Mucosa of descending colon (tissue), 3 donors: Measurements from ENCODE around the gene GRIPAP1. TPM values are rescaled to one million over a fixed set of nuclear protein-coding genes. Genes with fewer than 3 reads are reported as not detected.

Source experiments
- ATAC-seq: fragments of 200-7000 bp; cut with Tn5 transposase; one replicate; pipeline ENCODE4 v1.9.1; 2020; ENCODE audit warnings: mild to moderate bottlenecking, moderate library complexity
- DNase-seq, 3 donors: peaks; one replicate each; pipeline ENCODE4 v3.0.0-alpha.2; 2020
- H3K36me3 ChIP-seq: fragments of 200-600 bp; one replicate; pipeline ENCODE4 v1.8.0; 2021; ENCODE audit warnings: low read depth, mild to moderate bottlenecking
- H3K4me1 ChIP-seq: fragments of 200-600 bp; one replicate; pipeline ENCODE4 v1.8.0; 2021; ENCODE audit warnings: low read depth, mild to moderate bottlenecking
- H3K4me3 ChIP-seq: fragments of 200-600 bp; one replicate; pipeline ENCODE4 v1.8.0; 2021; ENCODE audit warnings: mild to moderate bottlenecking
- H3K9me3 ChIP-seq: fragments of 200-600 bp; one replicate; pipeline ENCODE4 v1.8.0; 2021; ENCODE audit warnings: mild to moderate bottlenecking
- CTCF ChIP-seq: fragments of 200-600 bp; IDR thresholded peaks from one replicate; pipeline ENCODE4 v1.8.0; 2022; ENCODE audit warnings: antibody characterized with exemption, mild to moderate bottlenecking
- intact Hi-C, 2 donors: fragments of 100-400 bp; cut with DNase I in 1 of 2; cut with micrococcal nuclease in 1 of 2; formaldehyde crosslinking; loops; one replicate each; pipeline versions ENCODE4 v1.11.0 to v1.11.1; 2022; cut with DNase I, micrococcal nuclease
- total RNA-seq, 3 donors: library from RNA; stranded (reverse); fragmentation: NEBNext Ultra II Directional in 2 of 3; extraction: Animal tissue kit (Norgen Biotek cat#: 25700) in 2 of 3; gene quantifications; one replicate each; pipeline versions ENCODE4 v1.2.1 to v1.2.4, GENCODE V29; 2021 to 2023
- donor health status: DM: no; HTN: no; CAD: no; lungs with moderate emphysema.
- donor health status: DM: no; HTN: no; CAD: no.
- donor health status: DM: no; HTN: yes; CAD: no.

GRIPAP1 gene
- total RNA-seq, 3 donors from 2014 or later: 39.5 to 48.9 (median 47.5) TPM

DNA sequence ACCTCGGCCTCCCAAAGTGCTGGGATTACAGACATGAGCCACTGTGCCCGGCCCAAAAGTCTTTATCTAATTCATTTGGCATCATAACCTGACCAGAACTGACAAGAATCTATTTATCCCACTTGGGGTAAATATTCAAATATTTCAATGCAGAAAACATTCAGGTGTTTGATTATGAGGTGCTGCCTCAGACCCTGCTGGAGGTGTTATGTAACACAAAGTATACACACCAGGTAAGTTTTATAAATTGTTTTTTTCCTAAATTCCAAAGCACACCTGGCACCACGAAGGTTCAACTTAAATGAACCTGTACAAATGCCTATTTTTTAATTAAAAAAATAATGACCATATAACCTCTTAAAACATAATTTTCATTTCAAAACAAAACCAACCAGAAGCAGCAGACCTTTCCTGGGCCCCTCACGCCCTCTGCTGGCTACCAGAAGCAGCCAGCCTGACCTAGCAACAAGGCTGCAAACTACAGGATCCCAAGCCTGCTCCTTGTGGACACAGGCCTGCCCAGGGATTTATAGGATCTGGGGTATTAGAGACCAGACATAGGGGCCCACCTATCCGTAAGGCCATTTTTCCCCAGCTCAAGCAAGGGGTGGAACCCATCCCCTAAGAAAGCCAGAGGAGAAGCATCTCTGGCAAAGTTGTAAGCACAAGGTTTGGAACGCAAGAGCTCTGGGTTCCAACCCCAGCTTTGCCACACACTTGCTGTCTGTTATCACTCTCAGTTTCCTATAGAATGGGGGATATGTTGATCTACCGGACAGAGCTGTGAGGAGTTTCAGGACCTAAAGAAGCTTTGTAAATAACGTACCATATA, 56.3 kb downstream of the GRIPAP1 start:
- peak; percentile 59 for TF ChIP-seq CTCF
- H3K36me3 ChIP-seq: no peaks in the 10 kb centered on the region

DNA sequence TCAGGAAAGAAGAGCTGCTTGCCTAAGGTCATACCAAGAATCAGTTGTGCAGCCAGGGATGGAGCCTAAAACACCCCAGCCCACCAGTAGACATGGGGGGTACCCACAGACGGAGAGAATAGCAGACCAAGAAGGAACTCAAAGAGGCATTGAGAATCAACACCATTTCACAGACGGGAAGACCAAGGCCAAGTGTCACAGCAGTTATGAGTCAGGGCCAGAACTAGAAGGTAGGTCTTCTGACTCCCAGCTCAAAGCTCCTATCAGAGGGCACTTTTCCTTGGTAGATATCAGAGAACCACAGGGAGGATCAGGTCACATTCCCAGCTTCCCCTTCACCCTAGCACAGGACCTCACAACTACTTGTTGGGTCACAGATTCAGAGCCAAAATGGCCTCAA, 59.2 kb downstream of the GRIPAP1 start:
- no peak for ATAC-seq

More for the DNA sequence above, 56.3 kb downstream of the GRIPAP1 start:
- H3K9me3 ChIP-seq: no peaks in the 10 kb centered on the region
- ATAC-seq: peak; percentile 81
- DNase-seq: peak in 2 of 3 donors; percentile 49 to 58
- no peaks in the 10 kb centered on the region for H3K4me1 ChIP-seq
- intact Hi-C loops: no loop called here
- H3K4me3 ChIP-seq: no peak overlapping the region

GRCh38 chrX:48940404-48940955, 61.6 kb downstream of the GRIPAP1 start:
- ATAC-seq: no peak
- no peaks in the 10 kb centered on the region for H3K4me1 ChIP-seq
- intact Hi-C loops: no loop called here
- TF ChIP-seq CTCF: no peak
- H3K4me3 ChIP-seq: no peak overlapping the region
- H3K9me3 ChIP-seq: no peaks in the 10 kb centered on the region
- H3K36me3 ChIP-seq: no peaks in the 10 kb centered on the region
- DNase-seq: no peak

More for the DNA sequence above, 59.2 kb downstream of the GRIPAP1 start:
- Histone ChIP-seq H3K4me3 (no peak overlapping the region), H3K4me1 (no peaks in the 10 kb centered on the region), H3K36me3 (no peaks in the 10 kb centered on the region), H3K9me3 (no peaks in the 10 kb centered on the region)
- no peak for DNase-seq
- intact Hi-C loops: no loop called here
- TF ChIP-seq CTCF: no peak

- DNase-seq (no peak), ATAC-seq (peak; percentile 27)
- Histone ChIP-seq H3K4me3 (no peak overlapping the region), H3K9me3 (no peaks in the 10 kb centered on the region), H3K36me3 (no peaks in the 10 kb centered on the region), H3K4me1 (no peaks in the 10 kb centered on the region)
- intact Hi-C loops: no loop called here
- no peak for TF ChIP-seq CTCF
These were observed 62.4 kb downstream of the GRIPAP1 start for GRCh38 chrX:48939524-48940228.

GRCh38 chrX:48938721-48939425, 63.2 kb downstream of the GRIPAP1 start:
- H3K4me1 ChIP-seq: no peaks in the 10 kb centered on the region

More at GRCh38 chrX:48938721-48939425, 63.2 kb downstream of the GRIPAP1 start:
- peak; percentile 40 for ATAC-seq
- H3K36me3 ChIP-seq: no peaks in the 10 kb centered on the region
- H3K4me3 ChIP-seq: no peak overlapping the region
- intact Hi-C loops: no loop called here
- no peak for TF ChIP-seq CTCF
- DNase-seq: peak in 1 of 3 donors; percentile 66
- H3K9me3 ChIP-seq: no peaks in the 10 kb centered on the region
